GM12801 (cell line): Measurements from ENCODE around the gene TNS1.

Experiments used
- TF ChIP-seq, protein P1 (sequence below): IDR thresholded peaks from one replicate; pipeline ENCODE4 v1.5.1; 2011; ENCODE audit warnings: control low read depth; ENCODE audit not compliant: insufficient read length; ENCODE audit errors: extremely low read depth

Gene TNS1

GRCh38 chr2:217959723-217960122 lies 43.1 kb downstream of the TNS1 start:
- TF ChIP-seq, protein P1, sequence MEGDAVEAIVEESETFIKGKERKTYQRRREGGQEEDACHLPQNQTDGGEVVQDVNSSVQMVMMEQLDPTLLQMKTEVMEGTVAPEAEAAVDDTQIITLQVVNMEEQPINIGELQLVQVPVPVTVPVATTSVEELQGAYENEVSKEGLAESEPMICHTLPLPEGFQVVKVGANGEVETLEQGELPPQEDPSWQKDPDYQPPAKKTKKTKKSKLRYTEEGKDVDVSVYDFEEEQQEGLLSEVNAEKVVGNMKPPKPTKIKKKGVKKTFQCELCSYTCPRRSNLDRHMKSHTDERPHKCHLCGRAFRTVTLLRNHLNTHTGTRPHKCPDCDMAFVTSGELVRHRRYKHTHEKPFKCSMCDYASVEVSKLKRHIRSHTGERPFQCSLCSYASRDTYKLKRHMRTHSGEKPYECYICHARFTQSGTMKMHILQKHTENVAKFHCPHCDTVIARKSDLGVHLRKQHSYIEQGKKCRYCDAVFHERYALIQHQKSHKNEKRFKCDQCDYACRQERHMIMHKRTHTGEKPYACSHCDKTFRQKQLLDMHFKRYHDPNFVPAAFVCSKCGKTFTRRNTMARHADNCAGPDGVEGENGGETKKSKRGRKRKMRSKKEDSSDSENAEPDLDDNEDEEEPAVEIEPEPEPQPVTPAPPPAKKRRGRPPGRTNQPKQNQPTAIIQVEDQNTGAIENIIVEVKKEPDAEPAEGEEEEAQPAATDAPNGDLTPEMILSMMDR = no peak

DNA sequence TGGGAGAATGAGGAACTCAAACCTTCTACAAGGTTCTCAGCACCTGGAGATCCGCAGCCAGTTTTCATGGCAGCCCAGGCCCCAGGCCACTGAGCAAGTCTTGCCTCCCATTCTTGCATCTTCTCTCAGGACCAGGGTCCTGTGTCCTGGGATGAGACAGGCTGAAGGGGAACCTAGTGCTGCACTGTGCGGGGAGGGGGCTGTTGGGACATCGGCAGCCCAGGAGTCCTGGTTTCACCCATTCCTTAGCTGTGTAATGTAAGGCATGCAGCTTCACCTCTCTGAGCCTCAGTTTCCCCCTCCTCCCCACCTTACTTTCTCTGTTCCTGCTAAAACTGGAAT lies 43.9 kb downstream of the TNS1 start:
- TF ChIP-seq, protein P1 = no peak

GRCh38 chr2:217958206-217958883 lies 44.5 kb downstream of the TNS1 start:
- TF ChIP-seq, protein P1 = no peak

DNA sequence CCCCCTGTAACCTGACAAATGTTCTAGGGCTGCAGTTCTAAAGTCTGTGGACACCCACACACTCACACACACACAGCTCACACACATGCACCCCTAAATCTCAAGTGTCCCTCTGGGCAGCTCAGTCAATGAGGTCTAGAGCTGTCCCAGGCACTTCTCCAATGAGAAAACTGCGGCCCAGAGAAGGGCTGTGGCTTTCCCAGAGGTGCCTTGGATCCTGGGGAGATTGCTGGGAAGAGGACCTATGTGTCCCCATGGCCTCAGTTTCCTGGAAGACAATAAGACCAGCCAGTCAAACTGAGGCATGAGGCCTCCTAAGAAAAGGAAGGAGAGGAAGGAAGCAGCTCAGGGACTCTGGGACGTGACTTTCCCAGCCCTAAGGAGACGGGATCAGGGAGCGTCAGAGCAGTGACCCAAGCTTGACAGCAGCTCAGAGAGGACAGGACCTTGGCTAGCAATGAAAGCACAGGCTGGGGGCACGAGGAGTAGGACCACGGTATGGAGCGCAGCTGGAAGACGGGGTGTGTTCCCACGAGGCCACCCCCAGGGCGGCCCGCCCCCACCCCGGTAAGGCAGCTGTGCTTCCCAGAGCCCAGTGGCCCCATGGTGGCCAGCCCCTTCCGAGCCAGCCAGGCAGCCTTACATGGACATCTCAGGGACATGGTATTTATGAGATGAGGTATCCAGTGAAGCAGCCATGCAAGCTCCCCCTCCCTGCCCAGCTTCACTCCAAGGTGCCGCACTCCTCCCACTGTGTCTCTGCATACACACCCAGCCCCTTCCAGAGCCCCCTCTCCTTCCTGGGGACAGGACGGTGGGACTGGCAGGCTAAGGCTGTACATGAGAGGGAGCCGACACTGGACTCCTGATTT lies 46.0 kb downstream of the TNS1 start:
- TF ChIP-seq, protein P1 = no peak

- TF ChIP-seq, protein P1 = no peak
Observed at GRCh38 chr2:217955881-217956493, 46.8 kb downstream of the TNS1 start.

DNA sequence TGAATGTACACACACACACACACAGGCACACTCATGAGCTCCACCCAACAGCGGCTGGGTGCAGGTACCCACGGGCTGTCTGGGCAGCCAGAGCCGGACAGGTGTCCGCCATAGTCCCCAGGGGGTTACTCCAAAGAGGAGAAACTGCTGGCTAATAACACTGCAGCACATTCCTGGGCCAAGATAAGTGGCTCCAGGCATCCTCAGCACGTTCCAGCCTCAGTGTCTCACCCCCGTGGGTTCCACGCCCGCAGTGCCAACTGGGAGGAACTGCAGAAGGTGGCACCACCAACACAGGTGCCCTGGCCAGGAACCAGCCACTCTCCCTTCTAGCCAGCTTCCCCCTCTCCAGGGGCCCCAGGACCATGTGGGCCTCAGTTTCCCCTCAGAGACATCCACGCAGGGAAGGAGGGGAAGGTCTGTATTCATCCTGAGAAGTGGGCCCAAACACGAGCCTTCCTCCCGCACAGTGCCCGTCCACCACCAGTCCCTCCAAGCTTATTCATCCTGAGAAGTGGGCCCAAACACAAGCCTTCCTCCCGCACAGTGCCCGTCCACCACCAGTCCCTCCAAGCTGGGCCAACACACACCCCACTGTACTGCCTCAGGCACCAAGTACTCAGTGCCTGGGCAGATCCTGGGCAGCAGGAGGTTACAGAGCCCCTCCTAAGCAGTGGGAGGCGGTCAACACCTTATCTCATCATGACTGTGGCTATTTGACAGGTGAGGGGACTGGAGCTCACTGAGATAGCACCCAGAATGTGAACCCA lies 47.6 kb downstream of the TNS1 start:
- TF ChIP-seq, protein P1 = no peak

GRCh38 chr2:217954469-217954868 lies 48.3 kb downstream of the TNS1 start:
- TF ChIP-seq, protein P1 = no peak
